DMS114 treated with DMSO at 0.1 percent for 48 hours (cell line): ENCODE data around the gene OR4D9.
"Not testable (repeated sequence)": the region's sequence is repeated elsewhere in the genome, so short reads cannot be mapped to it uniquely, and the experiment has no call there.

Source experiments
- DNase-seq: peaks from one replicate; lab custom pipeline; 2025; ENCODE audit not compliant: unreplicated experiment; lab: John Stamatoyannopoulos, UW

Gene OR4D9

DNA sequence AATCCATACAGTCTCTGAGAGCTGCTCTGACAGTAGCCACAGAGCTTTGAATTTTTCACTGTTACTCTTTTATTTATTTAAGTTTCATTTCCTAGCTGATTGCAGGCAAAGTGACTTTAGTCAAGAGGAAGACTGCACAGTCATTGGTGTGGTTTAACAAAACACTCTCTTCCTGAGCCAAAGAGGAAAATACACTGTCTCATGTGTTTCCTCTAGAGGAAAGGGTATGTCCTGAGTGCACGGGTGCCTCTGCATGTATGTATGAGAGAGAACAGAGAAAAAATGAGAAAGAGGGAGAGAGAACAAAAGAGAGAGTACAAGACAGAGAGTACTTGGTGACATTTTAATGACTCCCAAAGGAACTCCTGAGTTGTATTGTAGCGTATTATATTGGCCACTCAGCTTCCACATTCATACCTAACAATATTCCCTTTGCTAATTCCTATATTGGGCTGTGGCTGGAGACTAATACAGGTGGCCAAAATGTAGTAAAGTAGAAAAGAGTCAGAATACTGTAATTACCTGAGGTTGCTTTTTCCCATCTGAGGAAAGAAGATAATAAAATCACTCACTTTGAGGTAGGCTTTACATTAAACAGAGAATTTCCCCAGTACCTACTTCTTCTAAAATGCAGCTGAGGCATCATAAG, at the start of gene OR4D9:
TSS of gene OR4D9 (plus strand) at position 599 of the 649 bp plus-strand sequence. CDS start 3,374 bp downstream, outside the sequence.
- DNase-seq: no peak

GRCh38 chr11:59463190-59463641, 48.1 kb upstream of the OR4D9 start:
- no peak for DNase-seq

- DNase-seq: no peak
Observed at GRCh38 chr11:59473015-59473414, 38.3 kb upstream of the OR4D9 start, which contains the start of gene OR4D10. Gene OR4D10, plus strand, starts transcription at chr11:59473315. Its CDS starts 4,115 bp downstream, at chr11:59477430.

- no peak for DNase-seq
Observed at GRCh38 chr11:59475176-59475575, 36.2 kb upstream of the OR4D9 start.

DNA sequence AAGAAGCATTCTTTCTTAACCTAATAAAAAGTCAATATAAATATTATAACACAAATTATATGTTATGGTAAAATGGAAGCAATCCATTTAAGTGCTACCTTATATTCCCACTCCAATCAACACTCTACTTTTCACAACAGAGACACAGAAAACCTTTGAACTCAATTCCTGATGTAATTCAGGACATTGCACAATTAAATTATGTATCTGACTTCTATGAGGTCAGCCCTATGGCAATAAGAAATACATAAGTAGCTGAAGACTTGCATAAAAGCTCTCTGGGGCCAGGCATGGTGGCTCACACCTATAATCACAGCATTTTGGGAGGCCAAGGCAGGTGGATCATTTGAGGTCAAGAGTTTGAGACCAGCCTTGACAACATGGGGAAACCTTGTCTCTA, 31.4 kb upstream of the OR4D9 start:
- no peak for DNase-seq

GRCh38 chr11:59480359-59480758, 31.0 kb upstream of the OR4D9 start:
- DNase-seq: no peak

DNA sequence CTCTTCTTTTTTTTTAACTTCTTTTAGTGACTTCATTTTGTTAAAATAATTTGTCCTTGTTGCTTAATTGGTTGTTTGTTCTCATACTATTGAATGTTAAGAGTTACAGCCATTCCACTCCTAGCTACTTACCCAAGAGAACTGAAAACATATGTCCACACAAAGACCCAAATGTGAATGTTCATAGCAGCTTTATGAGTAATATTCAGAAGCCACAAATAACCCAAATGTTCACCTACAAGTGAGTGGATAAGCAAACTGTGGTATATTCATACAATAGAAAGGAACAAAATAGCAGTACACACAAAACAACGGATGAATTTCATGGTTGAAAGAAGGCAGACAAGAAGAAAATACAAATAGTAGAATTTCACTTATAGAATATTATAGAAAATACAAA, 9.4 kb upstream of the OR4D9 start:
- DNase-seq: no peak

DNA sequence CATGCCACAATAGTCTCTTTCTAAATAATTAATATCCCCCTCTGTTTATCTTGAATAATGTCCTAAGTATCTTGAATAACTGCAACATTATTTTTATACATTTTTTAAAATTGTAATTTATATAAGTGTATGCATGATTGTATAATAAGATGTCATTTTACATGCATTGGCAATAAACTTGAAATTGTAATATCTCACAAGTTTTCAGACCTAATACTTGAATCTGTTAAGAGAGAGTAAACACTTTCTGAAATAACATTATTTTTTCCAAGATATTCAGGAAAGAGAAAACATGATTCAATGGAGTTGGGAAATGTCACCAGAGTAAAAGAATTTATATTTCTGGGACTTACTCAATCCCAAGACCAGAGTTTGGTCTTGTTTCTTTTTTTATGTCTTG, 8.1 kb upstream of the OR4D9 start, which contains the start of gene OR4D11:
TSS of gene OR4D11 (plus strand) at position 301 of the 400 bp plus-strand sequence. CDS start at position 301, 0 bp downstream.
- no peak for DNase-seq

DNA sequence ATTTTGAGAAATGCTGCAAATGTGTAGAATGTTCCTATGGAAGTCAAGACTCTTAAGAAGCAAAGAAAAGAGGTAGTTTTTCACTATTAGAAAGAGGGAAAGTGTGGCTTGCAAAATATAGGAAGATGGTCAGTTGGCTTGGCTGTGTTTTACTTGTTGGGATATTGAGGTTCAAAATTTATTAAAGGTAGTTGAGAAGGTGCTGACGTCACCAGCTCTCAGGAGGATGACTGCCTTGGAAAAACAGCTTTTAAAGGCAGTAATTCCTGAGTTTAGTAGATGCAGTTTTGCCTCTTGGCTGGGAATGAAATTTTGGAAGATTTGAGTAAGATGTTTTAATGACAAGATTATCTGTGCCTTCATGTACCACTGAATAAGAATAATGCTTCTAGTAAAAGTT, 336 bp downstream of the OR4D9 start:
- DNase-seq: no peak

DNA sequence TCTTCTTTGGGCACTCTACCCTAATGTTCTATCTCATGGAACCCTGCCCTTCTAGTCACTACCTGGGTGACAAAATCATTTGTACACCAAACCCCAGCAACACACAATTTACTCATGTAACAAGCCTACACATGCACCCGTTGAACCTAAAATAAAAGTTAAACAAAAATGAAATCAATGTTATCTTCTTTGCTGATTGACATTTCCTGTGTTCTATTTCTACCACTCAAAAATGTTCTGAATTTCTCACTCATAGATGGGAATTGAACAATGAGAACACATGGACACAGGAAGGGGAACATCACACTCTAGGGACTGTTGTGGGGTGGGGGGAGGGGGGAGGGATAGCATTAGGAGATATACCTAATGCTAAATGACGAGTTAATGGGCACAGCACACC, 8.8 kb downstream of the OR4D9 start:
- not testable (repeated sequence) for DNase-seq

- DNase-seq: no peak
Observed at GRCh38 chr11:59520741-59521140, 9.4 kb downstream of the OR4D9 start.

- no peak for DNase-seq
Observed at GRCh38 chr11:59523541-59523940, 12.2 kb downstream of the OR4D9 start.

DNA sequence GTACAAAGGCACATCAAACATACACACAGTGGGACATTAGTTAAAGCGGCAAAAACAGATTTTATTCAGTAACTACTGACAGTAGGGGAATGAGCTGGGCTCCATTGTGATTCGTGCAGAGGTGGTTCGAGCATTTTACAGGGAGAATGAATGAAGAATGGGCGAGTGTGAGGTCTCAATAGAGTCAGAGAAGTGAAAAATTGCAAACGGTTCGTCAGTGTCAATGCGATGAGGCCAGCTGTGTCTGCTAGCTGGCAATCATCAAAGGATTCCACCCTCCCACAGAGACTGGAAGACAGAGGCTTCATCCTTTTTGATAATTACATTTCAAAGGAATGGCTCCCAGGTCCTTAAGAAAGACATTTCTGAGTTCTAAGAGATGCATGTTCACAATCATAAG, 17.4 kb downstream of the OR4D9 start:
- no peak for DNase-seq

DNA sequence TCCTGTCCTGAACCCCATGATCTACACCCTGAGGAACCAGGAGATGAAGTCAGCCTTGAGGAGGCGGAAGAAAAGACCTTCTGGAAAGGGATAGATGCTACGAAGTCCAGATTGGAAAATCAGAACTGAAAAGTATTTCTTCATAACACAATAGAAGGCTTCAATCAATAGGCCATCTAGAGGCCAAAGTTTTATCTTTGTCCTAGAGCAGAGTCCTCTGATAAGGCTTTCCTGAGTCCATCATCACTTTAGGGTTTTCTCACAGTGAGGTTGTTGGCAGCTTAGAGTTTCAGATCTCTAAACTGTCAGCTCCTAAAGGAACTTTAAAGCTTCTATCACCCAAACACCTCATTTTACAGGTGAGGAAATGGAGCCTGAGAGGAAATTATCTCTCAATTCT, 21.3 kb downstream of the OR4D9 start:
- DNase-seq: no peak

DNA sequence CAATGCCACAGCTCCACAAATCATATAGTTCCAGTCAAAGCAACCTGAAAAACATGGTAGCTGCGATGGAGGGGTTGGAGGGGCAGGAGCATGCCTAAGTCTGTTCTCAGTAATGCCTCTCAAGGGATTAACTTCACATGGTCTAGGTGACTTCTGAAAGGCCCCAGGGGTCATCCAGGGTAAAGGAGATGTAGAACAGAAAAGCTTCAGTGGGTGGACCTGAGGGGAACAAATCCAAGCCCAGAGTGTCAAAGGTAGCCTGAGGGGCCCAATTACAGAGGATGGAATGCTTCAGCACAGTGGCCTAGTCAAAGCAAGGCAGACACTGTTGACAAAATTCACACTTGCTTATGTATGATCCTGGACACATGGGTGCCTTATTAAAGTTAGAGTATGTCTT, 23.3 kb downstream of the OR4D9 start:
- DNase-seq: no peak

GRCh38 chr11:59542142-59542810, 30.9 kb downstream of the OR4D9 start:
- no peak for DNase-seq

- DNase-seq: not testable (repeated sequence)
Observed at GRCh38 chr11:59543713-59544112, 32.4 kb downstream of the OR4D9 start.

GRCh38 chr11:59544869-59545178, 33.5 kb downstream of the OR4D9 start:
- no peak for DNase-seq

GRCh38 chr11:59545179-59546020, 34.1 kb downstream of the OR4D9 start:
- DNase-seq: no peak

GRCh38 chr11:59547605-59548308, 36.4 kb downstream of the OR4D9 start:
- not testable (repeated sequence) for DNase-seq

DNA sequence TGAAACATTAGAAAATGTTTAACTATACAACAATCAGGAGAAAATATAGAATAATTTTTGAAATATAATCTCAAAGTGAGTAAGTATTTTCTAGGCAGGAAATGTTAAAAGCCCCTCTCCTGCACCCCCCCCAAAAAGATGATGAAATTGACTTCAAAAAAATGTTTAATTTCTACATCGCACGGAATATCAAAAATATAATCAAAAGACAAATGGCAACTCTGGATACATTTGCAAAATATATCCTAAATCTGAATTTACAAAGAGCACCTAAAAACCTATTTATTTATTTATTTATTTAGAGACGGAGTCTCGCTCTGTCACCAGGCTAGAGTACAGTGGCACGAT, 36.9 kb downstream of the OR4D9 start:
- no peak for DNase-seq
